GM19238 (cell line): ENCODE measurements around the gene CFAP20DC.
"Not testable (repeated sequence)": the region's sequence is repeated elsewhere in the genome, so short reads cannot be mapped to it uniquely, and the experiment has no call there.

Experiments used
- DNase-seq: peaks from one replicate; pipeline ENCODE4 v3.0.0; 2011; ENCODE audit warnings: low spot score; ENCODE audit not compliant: insufficient read length

The CFAP20DC gene

DNA sequence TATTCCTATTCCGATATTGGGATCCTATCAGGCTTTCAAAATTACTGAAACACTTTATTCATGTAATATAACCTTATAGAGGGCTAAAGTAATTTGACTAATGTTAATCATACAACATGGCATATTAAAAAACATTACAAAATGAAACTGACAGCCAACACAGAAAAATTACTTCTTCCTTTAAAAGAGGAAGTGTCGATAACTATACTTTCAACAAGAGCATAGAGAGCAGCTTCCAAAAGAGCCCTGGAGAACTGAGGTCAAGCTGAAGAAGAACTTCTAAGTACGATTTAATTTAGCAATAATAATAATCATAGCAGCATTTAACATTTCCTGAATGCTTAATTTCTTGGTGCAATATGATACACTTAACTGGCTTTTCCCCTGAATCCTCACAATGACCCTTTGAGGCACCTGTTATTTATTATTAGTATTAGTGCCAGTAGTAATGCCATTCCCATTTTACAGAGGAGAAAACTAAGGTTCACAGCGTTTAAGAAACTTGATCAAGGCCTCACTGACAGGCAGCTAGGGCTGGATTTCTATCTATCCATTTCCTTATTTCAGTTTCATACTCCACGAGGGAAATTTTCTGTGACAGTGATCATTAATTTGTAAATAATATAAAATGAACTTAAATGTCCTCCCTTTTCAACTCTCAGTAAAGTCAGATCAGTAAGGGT is 181.6 kb downstream of the CFAP20DC start:
- no peak for DNase-seq

DNA sequence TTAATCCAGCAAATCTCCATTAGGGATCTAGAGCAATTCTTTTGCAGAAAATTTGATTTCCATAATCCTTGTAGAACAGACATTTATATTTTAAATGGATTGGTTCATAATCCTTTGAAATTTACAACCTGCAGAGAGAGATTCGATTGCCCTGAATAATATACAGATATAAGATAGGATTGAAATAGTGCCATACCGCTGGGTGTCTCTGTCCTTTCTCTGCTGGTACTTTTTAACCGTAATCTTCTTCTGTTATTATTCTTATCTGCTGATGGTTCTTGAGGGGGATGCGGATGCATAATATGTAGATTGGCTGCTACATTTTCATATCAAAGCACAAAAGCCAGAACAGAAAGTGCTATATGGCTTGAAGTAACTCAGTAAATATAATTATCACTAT is 182.2 kb downstream of the CFAP20DC start:
- DNase-seq = no peak

DNA sequence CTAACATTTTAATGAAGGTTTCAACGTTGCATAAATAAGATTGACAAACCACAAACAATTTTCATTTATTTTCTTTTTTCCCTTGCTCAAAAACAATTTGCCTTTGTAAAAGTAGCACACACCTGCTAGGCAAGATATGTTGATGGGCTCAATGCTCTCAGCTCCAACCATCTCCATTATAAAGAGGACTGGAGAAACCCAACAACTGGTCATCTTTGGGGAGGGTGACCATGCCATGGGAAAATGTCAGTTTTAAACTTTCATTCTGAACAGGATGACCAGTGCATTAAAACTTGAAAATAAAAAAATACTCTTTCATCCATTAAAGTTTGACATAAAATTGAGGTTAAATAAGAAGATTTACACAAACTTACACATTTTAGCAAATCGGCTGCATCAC is 183.7 kb downstream of the CFAP20DC start:
- DNase-seq = no peak

DNA sequence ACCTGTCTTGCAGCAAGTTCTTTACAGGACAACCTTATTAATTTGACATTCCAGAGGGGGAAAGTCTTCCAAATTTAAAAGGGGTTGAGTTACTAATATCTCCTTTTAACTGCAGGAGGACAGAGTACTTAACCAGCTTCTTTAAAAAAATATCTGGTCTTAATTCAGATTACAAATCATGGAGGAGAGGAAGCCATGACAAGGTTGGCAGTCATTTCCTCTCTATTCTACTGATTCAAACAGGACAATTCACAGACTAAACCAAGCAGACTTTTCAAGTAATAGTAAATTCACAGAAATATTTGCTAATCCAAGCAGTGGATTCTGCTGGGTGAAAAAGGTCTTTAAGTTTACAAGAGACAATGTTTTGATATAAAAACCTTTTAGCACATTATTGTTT is 185.3 kb downstream of the CFAP20DC start:
- DNase-seq = no peak

DNA sequence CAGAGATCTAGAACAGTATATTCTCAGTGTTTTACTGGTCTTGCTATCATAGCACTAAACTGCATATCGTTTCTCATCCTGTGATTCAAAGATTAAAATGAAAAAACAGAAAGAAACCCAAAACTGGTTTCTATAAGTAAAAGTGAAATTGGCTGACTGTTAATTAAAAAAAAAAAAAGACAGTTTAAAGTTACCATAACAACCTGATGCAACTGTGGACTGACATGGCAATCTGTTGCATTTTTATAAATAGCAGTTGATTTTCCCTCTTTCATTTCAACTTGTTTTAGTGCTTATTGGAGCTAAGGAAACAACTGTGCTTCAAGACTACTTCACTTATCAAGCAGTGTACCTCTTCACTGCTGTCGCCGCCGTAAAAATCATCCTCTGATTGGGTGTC is 186.6 kb downstream of the CFAP20DC start:
- no peak for DNase-seq

DNA sequence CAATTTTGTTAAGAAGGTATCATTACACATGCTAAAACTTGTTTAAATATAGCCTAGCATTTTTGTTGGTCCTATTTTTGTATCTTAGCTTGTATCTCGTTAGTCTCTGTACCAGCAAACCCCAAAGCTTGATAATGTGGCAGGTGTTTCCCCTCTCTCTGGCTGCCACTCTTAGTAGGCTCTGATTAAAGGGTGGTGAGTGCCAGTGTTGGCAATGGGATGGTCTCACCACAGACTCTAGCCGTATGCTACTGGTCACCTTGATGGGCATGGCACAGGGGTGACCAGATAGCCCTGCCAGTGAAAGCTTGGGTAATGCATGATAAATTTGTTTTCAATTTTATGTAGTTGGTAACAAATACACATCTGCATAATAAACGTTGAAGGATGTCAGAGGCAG is 188.3 kb downstream of the CFAP20DC start:
- no peak for DNase-seq

DNA sequence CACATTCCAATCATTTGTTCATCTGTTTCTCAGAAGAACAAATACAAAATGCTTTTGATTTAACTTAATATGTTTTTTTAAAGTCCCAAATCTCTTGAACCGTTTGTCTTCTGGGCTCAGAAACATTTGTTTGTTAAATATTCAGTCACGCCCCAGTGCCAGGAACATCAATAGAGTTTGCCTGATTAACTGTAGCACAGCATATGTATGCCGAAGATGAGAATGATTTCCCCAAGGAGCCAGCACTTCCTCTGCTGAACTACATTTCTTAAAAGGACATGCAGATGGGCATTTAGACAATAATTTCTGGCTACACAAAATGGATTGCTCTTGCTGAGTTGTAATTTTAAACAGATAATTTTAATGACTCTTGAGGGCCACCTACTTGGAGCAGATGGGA is 191.7 kb downstream of the CFAP20DC start:
- no peak for DNase-seq

DNA sequence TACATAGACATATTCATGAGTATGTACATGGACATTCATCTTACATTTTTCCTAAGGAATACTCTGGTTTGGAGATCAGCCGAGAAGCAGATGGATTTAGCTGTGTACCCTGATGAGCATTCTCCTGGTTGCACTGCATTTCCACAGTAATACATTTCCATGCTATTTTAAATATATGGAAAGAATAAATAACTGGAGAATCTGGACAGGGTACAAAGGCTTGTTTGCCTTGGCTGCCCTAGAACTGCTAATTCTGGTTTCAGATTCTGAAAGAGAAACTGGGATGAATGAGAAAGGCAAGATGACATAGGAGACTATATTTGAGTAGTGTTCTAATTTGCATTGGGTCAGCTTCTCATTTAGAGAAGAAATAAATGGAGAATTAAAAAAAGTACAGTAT is 192.4 kb downstream of the CFAP20DC start:
- no peak for DNase-seq

DNA sequence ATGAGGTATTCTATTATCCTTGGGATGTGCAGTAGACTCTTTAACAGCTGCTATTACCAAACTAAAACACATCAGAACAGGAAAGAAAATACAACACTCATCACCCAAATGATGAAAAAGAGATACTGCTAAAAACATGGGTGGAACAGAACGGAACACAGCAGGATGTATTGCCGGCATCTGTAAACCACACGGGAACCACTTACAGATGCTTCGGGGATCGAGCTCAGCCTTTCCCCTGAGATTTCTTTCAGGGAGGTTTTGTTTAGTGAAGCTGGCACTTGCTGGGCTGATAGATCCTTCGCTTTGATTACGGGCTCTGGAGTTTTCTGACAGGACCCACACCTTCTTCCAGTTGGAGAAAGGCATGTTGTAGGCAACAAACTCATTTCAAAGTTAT is 201.0 kb downstream of the CFAP20DC start:
- no peak for DNase-seq

DNA sequence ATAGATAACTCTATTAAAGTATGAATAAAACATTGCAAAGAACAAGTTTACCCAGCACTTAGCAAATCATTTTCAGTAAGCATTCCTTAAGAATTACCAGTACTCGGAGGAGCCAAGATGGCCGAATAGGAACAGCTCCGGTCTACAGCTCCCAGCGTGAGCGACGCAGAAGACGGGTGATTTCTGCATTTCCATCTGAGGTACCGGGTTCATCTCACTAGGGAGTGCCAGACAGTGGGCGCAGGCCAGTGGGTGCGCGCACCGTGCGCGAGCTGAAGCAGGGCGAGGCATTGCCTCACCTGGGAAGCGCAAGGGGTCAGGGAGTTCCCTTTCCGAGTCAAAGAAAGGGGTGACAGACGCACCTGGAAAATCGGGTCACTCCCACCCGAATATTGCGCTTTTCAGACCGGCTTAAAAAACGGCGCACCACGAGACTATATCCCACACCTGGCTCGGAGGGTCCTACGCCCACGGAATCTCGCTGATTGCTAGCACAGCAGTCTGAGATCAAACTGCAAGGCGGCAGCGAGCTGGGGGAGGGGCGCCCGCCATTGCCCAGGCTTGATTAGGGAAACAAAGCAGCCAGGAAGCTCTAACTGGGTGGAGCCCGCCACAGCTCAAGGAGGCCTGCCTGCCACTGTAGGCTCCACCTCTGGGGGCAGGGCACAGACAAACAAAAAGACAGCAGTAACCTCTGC is 207.6 kb downstream of the CFAP20DC start:
- DNase-seq = not testable (repeated sequence)

DNA sequence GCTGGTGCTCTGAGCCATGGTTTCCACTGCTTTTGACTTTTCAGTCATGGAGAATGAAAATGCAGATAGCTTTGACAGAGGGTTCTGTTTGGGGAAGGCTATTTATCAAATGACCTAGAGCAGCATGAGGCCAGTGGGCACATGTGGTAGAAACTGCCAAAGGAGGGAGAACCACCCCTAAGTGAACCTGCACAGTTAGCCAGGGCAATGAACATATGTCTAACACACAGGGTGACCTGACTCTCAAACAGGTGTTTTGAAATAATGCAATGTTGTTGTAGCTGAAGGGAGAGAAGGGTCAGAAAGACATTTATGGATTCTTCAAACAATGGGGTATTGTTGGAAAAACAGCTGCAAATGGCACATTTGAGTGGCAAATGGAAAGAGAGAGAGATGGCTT is 208.9 kb downstream of the CFAP20DC start:
- DNase-seq = no peak

DNA sequence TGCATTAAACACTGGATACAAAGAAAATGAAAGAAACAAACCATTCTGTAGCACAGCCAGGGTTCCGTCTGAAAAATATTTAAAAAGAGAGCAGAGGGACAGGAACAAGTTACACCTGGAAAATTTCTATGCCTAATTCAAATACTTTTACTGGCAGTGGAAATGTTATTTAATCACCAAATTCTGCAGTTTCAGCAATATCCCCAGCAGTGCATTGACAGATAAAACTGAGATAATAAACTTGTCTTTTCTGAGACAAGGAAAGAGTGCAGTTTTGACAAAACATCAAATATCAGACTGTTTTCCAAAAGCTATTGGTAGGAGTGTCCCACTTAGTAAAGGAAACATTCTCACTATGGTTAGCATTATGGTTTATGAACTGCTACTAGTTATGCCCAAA is 209.9 kb downstream of the CFAP20DC start:
- no peak for DNase-seq

DNA sequence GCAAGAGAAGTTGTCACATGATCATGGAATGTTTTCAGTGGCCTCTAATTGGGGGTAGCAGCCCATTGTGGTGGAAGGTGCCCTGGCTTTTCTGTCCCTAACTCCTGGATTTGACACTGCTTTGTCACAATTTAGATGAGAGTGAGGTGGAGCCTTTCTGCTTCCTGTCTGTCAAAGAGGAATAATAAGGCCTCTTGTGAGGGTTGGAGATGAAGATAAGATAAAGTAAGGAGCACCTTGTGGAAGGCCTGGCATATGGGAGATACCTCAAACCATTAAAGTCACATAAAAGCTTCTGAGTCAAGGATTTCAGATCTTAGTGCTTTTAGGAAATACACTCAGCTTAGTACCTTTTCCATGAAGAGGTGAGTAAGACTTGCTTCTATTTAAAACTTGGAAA is 210.6 kb downstream of the CFAP20DC start:
- no peak for DNase-seq

DNA sequence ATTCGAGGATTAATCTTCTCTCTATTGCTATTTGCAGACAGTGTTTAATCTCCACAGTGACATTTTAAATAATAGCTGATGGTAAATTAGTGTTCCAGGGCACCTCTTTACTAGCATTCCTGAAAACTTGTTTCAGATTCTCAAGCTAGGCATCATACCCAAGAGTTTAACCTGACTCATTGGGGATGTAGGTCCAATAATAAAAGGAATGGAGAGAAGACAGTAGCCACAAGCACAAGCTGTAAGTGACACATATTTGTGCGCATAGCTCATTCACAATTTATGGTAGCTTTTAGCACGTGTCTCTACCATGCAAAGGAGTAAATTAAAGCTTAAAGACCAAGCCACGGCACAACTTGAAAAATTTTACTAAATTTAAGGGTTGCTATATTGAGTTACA is 212.0 kb downstream of the CFAP20DC start:
- DNase-seq = no peak

DNA sequence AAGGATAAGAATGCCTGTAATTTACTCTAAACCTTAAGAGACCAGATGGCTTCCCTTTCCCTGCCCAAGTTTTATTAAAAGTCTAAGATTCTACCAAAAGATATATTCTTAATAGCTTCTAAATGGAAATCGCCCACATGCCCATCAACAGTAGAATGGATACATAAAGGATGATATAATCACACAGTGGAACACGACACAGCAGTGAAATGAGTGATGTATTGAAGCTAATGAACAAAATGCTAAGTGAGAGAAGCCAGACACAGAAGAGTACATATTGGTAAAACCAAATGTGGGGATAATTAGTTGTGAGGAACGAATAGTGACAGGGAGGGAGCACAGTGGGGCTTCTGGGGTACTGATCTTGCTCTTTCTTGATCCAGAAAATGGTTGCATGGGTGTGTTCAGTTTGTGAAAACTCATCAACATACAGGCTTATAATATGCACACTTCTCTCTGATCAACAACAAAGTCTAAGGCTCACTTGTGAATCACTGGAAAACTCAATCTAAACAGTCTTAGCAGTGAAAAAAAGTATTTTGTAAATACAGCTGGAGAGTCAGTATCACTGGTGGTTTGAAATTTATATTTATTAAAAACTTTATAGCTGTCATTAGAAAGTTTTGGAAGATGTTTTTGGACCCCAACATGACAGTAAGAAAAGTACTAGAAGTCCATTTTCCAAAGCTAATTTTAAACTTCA is 212.5 kb downstream of the CFAP20DC start:
- DNase-seq = no peak

DNA sequence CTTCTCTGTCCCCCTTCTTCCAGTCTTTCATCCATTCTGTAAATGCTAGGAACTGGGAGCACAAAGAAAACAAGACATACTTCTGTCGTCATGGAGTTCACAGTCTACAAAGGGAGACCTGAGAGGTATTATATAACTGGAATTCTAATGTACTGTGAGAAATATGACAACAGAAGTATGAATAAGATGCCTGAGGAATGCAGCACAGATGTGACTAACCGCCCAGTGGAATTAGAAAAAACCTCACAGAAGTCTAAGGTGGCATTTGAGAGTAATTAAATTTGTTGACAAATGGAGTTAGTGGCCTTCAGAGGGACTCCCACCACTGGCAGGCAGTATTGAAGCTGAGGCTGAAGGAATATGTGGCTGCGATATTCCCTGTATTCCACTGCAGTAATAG is 214.7 kb downstream of the CFAP20DC start:
- DNase-seq = no peak

DNA sequence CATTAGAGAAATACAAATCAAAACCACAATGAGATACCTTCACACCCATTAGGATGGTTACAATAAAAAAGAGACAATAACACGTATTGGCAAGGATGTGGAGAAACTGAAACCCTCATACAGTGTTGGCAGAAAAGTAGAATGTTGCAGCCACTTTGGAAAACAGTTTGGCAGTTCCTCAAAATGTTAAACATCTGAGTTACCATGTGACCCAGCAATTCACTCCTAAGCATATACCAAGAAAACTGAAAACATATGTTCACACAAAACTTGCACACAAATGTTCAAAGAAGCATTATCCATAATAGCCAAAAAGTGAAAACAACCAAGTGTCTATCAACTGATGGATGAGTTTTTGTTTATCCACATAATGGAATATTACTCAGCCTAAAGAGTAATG is 216.3 kb downstream of the CFAP20DC start:
- DNase-seq = no peak

DNA sequence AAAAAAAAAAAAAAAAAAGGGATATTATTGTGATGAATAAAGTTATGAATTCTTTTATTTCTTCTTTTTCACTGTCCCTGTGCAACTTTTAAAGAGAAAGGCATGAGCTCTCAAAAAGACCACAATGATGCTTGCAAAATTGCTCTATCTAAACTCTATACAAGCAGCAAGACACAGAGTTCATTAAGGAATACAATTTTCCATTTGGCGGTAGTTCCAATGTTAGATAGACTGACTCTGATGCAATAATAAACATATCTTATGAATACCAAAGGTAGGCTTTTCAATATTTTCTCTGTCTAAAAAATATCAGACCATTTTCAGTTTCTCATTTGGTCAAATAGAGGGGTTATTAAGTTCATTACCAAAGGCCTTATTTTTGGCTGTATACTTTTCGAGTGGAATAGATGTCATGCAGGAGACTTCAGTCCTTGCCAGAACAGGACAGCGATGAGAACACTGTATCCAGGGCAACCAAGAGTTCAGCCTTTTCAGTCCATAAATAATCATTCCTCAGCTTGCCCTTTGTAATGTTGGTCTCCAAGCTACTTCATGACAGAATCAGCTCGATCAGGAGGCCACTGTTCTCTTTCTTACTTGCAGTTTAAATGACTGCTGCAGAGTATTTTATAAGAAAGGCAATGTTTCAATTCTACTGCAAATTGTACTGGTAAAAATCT is 220.4 kb downstream of the CFAP20DC start:
- DNase-seq = no peak

DNA sequence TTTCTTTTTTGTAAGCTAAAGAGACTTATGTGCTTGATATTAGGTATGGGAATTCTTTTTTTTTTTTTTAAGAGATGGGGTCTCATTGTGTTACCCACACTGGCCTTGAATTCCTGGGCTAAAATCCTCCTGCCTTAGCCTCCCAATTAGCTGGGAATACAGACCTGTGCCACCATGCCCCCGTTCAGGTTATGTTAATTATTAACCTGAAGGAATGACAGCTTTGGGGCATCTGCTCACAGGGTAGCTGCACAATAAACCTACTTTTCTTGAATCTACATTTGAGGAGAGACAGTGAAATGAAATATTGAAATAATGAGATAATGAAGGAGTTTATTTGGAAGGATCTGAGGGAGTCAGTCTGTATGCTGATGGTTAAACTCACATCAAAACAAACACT is 225.0 kb downstream of the CFAP20DC start:
- DNase-seq = no peak

DNA sequence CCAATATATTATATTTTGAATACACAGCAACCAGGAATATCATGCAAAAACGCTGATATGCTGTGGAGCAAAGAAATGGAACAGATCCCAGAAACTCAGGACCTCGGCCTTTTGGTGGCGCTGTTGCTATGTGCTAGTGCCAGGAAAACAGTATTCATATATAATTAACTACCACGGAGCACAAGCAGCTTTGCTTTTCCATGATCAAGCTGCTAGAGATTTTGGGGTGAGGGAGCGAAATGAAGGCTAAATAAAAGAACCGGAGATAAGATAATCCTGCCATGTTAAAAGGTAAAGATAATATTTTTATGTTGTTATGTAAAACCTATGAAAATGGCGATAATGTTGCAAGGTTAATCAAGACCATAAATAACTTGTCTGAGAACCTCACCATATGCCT is 225.5 kb downstream of the CFAP20DC start:
- DNase-seq = no peak

DNA sequence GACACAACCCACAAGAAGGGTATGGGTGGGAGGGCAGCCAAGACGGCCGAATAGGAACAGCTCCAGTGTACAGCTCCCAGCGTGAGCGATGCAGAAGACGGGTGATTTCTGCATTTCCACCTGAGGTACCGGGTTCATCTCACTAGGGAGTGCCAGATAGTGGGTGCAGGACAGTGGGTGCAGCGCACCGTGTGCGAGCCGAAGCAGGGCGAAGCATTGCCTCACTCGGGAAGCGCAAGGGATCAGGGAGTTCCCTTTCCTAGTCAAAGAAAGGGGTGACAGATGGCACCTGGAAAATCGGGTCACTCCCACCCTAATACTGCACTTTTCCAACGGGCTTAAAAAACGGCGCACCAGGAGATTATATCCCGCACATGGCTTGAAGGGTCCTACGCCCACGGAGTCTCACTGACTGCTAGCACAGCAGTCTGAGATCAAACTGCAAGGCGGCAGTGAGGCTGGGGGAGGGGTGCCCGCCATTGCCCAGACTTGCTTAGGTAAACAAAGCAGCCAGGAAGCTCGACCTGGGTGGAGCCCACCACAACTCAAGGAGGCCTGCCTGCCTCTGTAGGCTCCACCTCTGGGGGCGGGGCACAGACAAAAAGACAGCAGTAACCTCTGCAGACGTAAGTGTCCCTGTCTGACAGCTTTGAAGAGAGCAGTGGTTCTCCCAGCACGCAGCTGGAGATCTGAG is 243.1 kb downstream of the CFAP20DC start:
- not testable (repeated sequence) for DNase-seq

DNA sequence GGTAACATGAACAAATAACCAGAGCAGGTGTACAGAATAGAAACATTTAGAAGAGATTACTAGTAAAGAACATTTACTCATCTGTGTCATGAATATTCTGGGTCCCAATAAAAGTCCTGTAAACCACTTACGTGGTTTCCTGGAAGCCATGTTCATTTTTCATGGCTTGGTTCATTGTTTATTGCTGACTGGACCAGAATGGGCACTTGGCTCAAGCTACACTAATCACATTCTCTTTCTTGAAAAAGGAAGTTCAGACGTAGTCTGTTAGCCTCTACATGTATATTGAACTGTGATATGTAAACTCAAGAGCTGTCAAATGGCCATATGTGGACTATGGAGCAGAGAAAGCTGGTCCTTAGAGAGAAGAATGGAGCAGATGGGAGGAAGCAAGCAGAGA is 244.9 kb downstream of the CFAP20DC start:
- DNase-seq = no peak
